Measurements from ENCODE around the gene RCN2.
"Not testable (repeated sequence)": the region's sequence is repeated elsewhere in the genome, so short reads cannot be mapped to it uniquely, and the experiment has no call there.

Gene RCN2, protein sequence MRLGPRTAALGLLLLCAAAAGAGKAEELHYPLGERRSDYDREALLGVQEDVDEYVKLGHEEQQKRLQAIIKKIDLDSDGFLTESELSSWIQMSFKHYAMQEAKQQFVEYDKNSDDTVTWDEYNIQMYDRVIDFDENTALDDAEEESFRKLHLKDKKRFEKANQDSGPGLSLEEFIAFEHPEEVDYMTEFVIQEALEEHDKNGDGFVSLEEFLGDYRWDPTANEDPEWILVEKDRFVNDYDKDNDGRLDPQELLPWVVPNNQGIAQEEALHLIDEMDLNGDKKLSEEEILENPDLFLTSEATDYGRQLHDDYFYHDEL

GRCh38 chr15:76931397-76932134, at the start of gene RCN2:
TSS of gene RCN2 (plus strand) at chr15:76931749. CDS start at chr15:76931842, 93 bp downstream.
- peak; percentile 57 to 73 for DNase-seq

GRCh38 chr15:76885212-76885611, 46.3 kb upstream of the RCN2 start:
- DNase-seq = no peak

DNA sequence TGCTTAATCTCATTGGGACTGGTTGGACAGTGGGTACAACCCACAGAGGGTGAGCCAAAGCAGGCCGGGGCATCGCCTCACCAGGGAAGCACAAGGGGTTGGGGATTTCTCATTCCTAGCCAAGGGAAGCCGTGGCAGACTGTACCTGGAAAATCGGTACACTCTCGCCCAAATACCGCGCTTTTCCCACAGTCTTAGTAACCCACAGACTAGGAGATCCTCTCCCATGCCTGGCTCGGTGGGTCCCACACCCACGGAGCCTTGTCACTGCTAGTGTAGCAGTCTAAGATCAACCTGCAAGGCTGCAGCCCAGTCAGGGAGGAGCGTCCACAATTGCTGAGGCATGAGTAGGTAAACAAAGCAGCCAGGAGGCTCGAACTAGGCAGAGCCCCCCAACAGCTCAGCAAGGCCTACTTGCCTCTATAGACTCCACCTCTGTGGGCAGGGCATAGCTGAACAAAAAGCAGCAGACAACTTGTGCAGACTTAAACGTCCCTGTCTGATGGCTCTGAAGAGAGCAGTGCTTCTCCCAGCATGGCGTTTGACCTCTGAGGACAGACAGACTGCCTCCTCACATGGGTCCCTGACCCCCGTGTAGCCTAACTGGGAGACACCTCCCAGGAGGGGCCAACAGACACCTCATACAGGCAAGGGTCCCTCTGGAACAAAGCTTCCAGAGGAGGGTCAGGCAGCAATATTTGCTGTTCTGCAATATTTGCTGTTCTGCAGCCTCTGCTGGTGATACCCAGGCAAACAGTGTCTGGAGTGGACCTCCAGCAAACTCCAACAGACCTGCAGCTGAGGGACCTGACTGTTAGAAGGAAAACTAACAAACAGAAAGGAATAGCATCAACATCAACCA, 44.0 kb upstream of the RCN2 start:
- not testable (repeated sequence) for DNase-seq

DNA sequence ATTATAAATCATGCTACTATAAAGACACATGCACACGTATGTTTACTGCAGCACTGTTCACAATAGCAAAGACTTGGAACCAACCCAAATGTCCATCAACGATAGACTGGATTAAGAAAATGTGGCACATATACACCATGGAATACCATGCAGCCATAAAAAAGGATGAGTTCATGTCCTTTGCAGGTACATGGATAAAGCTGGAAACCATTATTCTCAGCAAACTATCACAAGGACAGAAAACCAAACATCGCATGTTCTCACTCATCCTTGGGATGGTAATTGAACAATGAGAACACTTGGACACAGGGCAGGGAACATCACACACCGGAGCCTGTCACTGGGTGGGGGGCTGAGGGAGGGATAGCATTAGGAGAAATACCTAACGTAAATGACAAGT, 38.7 kb upstream of the RCN2 start:
- DNase-seq = not testable (repeated sequence)

- no peak for DNase-seq
Measured at GRCh38 chr15:76894174-76894573, 37.4 kb upstream of the RCN2 start.

- no peak for DNase-seq
Measured at GRCh38 chr15:76898102-76898501, 33.4 kb upstream of the RCN2 start.

DNA sequence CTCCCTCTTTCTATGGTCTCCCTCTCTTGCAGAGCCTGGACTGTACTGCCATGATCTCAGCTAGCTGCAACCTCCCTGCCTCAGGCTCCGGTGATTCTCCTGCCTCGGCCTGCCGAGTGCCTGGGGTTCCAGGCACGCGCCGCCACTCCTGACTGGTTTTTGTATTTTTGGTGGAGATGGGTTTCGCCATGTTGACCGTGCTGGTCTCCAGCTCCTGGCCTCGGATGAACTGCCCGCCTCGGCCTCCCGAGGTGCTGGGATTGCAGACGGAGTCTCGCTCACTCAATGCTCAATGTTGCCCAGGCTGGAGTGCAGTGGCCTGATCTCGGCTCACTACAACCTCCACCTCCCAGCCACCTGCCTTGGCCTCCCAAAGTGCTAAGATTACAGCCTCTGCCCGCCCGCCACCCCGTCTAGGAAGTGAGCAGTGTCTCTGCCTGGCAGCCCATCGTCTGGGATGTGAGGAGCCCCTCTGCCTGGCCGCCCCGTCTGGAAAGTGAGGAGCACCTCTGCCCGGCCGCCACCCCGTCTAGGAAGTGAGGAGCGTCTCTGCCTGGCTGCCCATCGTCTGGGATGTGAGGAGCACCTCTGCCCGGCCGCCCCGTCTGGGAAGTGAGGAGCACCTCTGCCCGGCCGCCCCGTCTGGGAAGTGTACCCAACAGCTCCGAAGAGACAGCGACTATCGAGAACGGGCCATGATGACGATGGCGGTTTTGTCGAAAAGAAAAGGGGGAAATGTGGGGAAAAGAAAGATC, 32.2 kb upstream of the RCN2 start:
- not testable (repeated sequence) for DNase-seq

DNA sequence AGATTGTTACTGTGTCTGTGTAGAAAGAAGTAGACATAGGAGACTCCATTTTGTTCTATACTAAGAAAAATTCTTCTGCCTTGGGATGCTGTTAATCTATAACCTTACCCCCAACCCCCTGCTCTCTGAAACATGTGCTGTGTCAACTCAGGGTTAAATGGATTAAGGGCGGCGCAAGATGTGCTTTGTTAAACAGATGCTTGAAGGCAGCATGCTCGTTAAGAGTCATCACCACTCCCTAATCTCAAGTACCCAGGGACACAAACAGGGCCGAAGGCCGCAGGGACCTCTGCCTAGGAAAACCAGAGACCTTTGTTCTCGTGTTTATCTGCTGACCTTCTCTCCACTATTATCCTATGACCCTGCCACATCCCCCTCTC, 31.6 kb upstream of the RCN2 start:
- DNase-seq = not testable (repeated sequence)

- no peak for DNase-seq
Measured at GRCh38 chr15:76901965-76902364, 29.6 kb upstream of the RCN2 start.

GRCh38 chr15:76903251-76903681, 28.3 kb upstream of the RCN2 start:
- DNase-seq = no peak

DNA sequence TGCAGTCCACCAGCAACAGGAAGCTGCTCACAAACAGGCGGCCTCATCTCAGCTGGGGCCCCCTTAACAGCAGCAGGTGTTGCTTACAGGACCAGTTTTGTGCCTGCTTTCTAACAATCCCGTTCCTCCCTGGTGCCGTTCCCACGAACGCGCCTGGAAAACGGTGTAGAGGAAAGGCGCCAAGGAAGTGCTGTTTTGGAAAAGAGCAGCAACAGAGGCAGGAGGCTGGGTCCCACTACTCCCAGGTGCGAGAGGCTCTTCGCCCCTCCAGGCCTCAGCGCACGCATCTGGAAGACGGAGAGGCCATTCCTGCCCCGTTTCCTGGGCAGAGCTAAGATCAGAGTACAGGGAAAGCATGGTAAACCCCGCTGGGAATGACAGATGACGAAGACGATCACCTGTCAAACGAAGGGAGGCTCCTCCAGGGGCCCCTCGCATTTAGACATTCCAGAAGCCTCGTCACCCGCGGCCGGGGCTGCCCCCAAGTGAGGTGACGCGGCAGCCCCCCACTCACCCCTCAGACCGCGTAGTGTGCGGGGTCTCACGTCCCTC, 27.0 kb upstream of the RCN2 start:
- DNase-seq = peak in 1 of 2 experiments; percentile 47

DNA sequence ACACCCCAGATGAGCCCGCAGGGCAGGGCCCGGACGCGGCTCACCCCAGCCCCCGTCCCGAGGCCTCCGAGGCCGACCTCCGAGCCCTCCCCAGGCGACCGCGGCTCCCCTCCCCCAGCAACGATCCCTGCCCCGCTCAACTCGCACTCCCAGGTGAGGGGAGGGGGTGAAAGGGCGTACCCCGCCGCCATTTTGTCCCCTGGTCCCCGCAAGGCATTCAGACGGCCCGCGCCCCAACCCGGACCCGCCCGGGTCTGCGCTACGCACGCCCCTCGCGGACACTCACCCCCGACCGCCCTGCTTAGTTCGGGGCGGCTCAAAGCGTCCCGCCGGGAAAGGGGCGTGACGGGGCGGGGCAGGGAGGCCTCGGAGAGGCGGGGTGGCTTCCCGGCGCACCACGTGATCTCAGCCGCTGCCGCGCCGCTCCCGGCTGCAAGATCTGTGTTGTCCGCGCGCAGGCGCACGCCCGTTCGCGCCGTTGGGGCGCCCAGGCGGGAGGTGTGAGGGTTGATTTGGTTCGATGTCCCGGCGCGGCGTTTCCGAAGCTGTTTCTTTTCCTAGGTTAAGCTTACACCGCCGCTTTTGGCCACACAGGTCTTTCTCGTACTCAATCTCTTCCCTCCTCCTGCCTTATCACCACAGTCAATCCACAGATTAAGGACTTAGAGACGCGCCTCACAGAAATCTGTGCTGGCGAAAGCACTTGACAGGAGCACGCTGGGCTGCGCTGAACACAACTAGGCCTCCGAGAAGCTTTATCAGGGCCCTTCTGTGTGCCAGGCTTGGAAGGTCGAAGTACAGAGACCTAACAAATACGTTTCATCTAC, 26.3 kb upstream of the RCN2 start, which contains the start of gene SCAPER:
Gene SCAPER (minus strand): TSS at position 328 of the 827 bp plus-strand sequence. CDS start 21,523 bp downstream, outside the sequence.
- DNase-seq = peak; percentile 43 to 70

GRCh38 chr15:76905855-76906254, 25.7 kb upstream of the RCN2 start:
- no peak for DNase-seq

- DNase-seq = no peak
Measured at GRCh38 chr15:76912430-76912829, 19.1 kb upstream of the RCN2 start.

- no peak for DNase-seq
Measured at GRCh38 chr15:76913737-76914136, 17.8 kb upstream of the RCN2 start.

- no peak for DNase-seq
Measured at GRCh38 chr15:76916369-76916768, 15.2 kb upstream of the RCN2 start.

- DNase-seq = no peak
Measured at GRCh38 chr15:76928201-76928600, 3.3 kb upstream of the RCN2 start.

DNA sequence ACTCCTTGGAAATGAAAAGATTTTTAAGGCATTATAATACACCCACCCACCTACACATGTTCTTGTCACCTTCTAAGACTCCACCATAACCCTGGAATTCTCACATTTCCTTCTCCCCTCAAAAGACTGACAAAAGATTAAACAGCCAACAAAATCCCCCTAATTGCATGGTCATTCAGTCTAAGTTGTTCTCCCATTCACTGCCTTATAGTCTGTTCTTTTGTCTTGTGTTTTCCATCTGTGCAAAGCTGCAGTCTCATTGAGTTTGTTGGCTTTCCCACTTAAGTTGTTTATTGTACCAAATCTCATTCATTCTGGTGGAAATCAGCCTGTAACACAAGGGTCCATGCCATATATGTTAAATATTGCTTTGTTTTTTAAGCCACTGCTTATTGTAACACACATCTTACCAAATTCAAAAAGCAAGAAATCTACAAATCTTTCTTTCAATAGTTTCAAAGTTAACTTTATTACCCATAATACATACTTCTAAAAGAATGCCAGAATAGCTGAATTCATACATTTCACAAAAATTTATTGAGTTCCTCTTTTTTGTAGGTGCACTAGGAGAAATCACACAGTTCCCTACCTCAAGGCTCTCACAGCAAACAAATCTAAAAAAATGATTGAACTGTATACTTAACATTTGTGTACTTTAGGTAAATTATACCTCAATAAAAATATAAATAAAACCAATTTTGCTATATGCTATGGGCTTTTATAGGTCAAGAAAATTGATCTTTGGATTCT, 2.4 kb upstream of the RCN2 start:
- no peak for DNase-seq

DNA sequence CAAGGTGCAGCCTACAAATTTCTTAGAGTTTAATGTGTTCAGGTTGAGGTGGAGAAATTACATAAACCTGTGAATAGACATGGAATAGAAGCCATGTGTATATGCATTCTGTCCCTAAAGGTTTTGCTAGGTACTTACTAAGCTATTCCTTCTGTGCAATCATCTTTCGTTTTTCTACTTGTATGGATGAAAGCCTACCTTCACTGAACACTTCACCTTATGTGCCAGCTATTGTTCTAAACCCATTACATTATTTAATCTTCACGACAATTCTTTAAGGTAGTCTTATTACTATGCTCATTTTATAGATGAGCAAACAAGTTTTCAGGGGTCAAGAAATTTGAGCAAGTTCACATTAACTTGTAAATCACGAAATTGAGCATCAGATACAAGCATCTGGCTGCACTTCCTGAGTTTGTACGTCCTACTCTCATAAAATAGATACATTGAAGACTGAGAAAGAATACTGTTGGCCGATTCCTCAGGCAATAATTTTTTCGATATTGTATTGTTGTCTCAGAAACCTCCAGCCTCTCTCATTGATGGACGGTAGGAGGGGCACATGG, 635 bp upstream of the RCN2 start:
- no peak for DNase-seq

All from NCI-H187 (cell line).